Uterus (tissue), 4 donors: ENCODE measurements around the gene RNASE8. TPM values are rescaled to one million over a fixed set of nuclear protein-coding genes. Genes with fewer than 3 reads are reported as not detected.
A peak's percentile ranks its signal among the peaks of the same experiment; 100 is the strongest.

Experiments
- DNase-seq, 2 donors: peaks; one replicate each; pipeline ENCODE4 v3.0.0-alpha.2; 2019 to 2020
- H3K27ac ChIP-seq, 2 donors: fragments of 200-600 bp; sonication (generic); 1 replicate in 1 of 2; 2 replicates in 1 of 2; pipeline ENCODE4 v1.5.1; 2016 to 2018
- H3K27me3 ChIP-seq, 2 donors: fragments of 200-600 bp; sonication (generic); one replicate each; pipeline ENCODE4 v1.5.1; 2018 to 2019; ENCODE audit warnings: control low read depth in 1 of 2
- H3K36me3 ChIP-seq, 2 donors: fragments of 200-600 bp; sonication (generic); one replicate each; pipeline ENCODE4 v1.5.1; 2019; ENCODE audit warnings: control low read depth in 1 of 2
- H3K4me1 ChIP-seq, 2 donors: fragments of 200-600 bp; sonication (generic); one replicate each; pipeline ENCODE4 v1.5.1; 2018 to 2019; ENCODE audit warnings: control low read depth in 1 of 2
- H3K4me3 ChIP-seq, 2 donors: fragments of 200-600 bp; sonication (generic); 1 replicate in 1 of 2; 2 replicates in 1 of 2; pipeline ENCODE4 v1.5.1; 2018 to 2019; ENCODE audit warnings: mild to moderate bottlenecking in 1 of 2
- H3K9me3 ChIP-seq, 2 donors: fragments of 200-600 bp; sonication (generic); one replicate each; pipeline ENCODE4 v1.5.1; 2019; ENCODE audit warnings: control low read depth in 1 of 2
- POLR2A ChIP-seq, 2 donors: fragments of 450-650 bp; IDR thresholded peaks; one replicate each; pipeline ENCODE4 v1.6.1; 2016; ENCODE audit warnings: antibody characterized with exemption in 2 of 2, mild to moderate bottlenecking in 1 of 2, moderate library complexity in 1 of 2
- intact Hi-C: fragments of 100-400 bp; cut with DNase I; formaldehyde crosslinking; loops from one replicate; pipeline ENCODE4 v1.15.1; 2023; ENCODE audit warnings: low total_unique reads
- total RNA-seq, 4 donors: library from RNA; depleted of rRNA in 3 of 4; stranded (reverse); fragments of >200 nt in 3 of 4; gene quantifications; one replicate each; pipeline versions ENCODE4 v1.1.0 to v1.2.4, GENCODE V29; 2014 to 2023
- TF ChIP-seq, protein P1 (sequence below), 4 experiments: fragments of 200-600 bp in 2 of 4; fragments of 450-650 bp in 2 of 4; sonication (generic) in 2 of 4; IDR thresholded peaks; one replicate each; pipeline ENCODE4 v1.5.1; 2016 to 2019; ENCODE audit warnings: antibody characterized with exemption in 4 of 4, mild to moderate bottlenecking in 2 of 4, moderate library complexity in 1 of 4
- donor health status: DM: yes; HTN: yes; CAD: no.

Gene RNASE8
- total RNA-seq, 4 donors from 2014 or later: not detected

GRCh38 chr14:21029917-21030316 lies 27.7 kb upstream of the RNASE8 start, which contains the start of gene TPPP2:
TSS of gene TPPP2 (plus strand) at chr14:21030217. CDS start at chr14:21030582, 365 bp downstream.
- Histone ChIP-seq H3K36me3 (no peaks in the 10 kb centered on the region), H3K9me3 (no peaks in the 10 kb centered on the region), H3K4me1 (peaks cover 5 to 12% of the 10 kb centered on the region in 2 donors), H3K27ac (peak within 1 kb of the TSS in 1 of 2 donors; percentile 49), H3K27me3 (no peaks in the 10 kb centered on the region), H3K4me3 (no peak within 1 kb of the TSS)
- TF ChIP-seq, protein P1, sequence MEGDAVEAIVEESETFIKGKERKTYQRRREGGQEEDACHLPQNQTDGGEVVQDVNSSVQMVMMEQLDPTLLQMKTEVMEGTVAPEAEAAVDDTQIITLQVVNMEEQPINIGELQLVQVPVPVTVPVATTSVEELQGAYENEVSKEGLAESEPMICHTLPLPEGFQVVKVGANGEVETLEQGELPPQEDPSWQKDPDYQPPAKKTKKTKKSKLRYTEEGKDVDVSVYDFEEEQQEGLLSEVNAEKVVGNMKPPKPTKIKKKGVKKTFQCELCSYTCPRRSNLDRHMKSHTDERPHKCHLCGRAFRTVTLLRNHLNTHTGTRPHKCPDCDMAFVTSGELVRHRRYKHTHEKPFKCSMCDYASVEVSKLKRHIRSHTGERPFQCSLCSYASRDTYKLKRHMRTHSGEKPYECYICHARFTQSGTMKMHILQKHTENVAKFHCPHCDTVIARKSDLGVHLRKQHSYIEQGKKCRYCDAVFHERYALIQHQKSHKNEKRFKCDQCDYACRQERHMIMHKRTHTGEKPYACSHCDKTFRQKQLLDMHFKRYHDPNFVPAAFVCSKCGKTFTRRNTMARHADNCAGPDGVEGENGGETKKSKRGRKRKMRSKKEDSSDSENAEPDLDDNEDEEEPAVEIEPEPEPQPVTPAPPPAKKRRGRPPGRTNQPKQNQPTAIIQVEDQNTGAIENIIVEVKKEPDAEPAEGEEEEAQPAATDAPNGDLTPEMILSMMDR (IDR thresholded peaks at IDR 0.05): no peak
- no peak for TF ChIP-seq POLR2A (IDR thresholded peaks at IDR 0.05)
- intact Hi-C loops: no loop called here
- no peak for DNase-seq

- DNase-seq: no peak
- Histone ChIP-seq H3K27me3 (no peaks in the 10 kb centered on the region), H3K4me3 (no peak overlapping the region), H3K36me3 (no peaks in the 10 kb centered on the region), H3K9me3 (no peaks in the 10 kb centered on the region), H3K27ac (no peak overlapping the region), H3K4me1 (peaks cover 5 to 12% of the 10 kb centered on the region in 2 donors)
- TF ChIP-seq, protein P1 (IDR thresholded peaks at IDR 0.05): no peak
- no peak for TF ChIP-seq POLR2A (IDR thresholded peaks at IDR 0.05)
- intact Hi-C loops: no loop called here
Observed at GRCh38 chr14:21030531-21030930, 27.1 kb upstream of the RNASE8 start.

- no peak for DNase-seq
- Histone ChIP-seq H3K4me3 (no peak overlapping the region), H3K36me3 (no peaks in the 10 kb centered on the region), H3K4me1 (no peaks in the 10 kb centered on the region), H3K9me3 (no peaks in the 10 kb centered on the region), H3K27me3 (no peaks in the 10 kb centered on the region), H3K27ac (peak overlapping the region; percentile 44 to 49)
- intact Hi-C loops: no loop called here
- TF ChIP-seq POLR2A (IDR thresholded peaks at IDR 0.05): no peak
- TF ChIP-seq, protein P1 (IDR thresholded peaks at IDR 0.05): no peak
Observed at GRCh38 chr14:21032326-21033132, 25.1 kb upstream of the RNASE8 start.

DNA sequence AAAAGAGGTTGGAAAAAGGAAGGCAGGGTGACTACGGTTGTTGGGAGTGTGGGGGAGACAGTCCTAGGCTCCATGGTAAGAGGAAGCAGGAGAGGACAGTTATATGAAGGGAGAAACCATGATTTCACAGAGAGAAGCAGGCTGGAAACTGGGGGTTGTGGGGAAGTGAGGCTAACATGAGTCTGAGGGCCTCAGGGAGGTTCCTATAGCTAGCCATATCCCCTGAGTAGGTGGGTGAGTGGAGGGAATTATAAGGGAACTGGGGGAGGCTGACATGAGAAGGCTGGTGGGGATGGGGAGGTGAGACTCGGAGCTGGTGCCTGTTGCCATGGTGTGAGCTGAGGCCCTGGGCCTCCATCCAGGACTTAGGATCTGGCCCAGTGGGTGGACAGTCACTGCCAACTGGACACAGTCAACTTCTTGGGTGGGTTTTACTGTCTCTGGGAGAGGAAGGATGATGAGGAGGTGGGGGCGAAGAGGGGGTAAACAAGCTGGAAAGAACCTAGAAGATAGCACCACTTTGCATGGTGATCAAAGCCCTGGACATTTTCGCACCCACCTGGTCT lies 24.4 kb upstream of the RNASE8 start:
- no peaks in the 10 kb centered on the region for H3K36me3 ChIP-seq
- intact Hi-C loops: no loop called here
- DNase-seq: no peak

More for the DNA sequence above, 24.4 kb upstream of the RNASE8 start:
- Histone ChIP-seq H3K27ac (peak overlapping the region; percentile 27 to 44), H3K27me3 (no peaks in the 10 kb centered on the region), H3K9me3 (no peaks in the 10 kb centered on the region), H3K4me3 (no peak overlapping the region), H3K4me1 (peaks cover 0 to 4% of the 10 kb centered on the region in 2 donors)
- TF ChIP-seq POLR2A (IDR thresholded peaks at IDR 0.05): no peak
- TF ChIP-seq, protein P1 (IDR thresholded peaks at IDR 0.05): no peak
